SK-N-SH treated with all-trans-retinoic acid at 6 μM for 48 hours (cell line): ENCODE data around the gene OSBPL1A.

ENCODE experiments used
- ATAC-seq: fragments of 200-7000 bp; cut with Tn5 transposase; 3 replicates; pipeline ENCODE4 v1.9.1; 2020; ENCODE audit warnings: mild to moderate bottlenecking, moderate library complexity
- ARNTL ChIP-seq: fragments of 450-650 bp; formaldehyde crosslinking; IDR thresholded peaks from 2 replicates; pipeline ENCODE4 v1.5.0; 2020; ENCODE audit warnings: low read depth, mild to moderate bottlenecking, moderate library complexity, borderline replicate concordance
- BACH2 ChIP-seq: fragments of 250-450 bp; sonication (Bioruptor Pico); IDR thresholded peaks from 2 replicates; pipeline ENCODE4 v1.9.0; 2021; ENCODE audit warnings: mild to moderate bottlenecking, borderline replicate concordance
- CREB5 ChIP-seq: fragments of 250-450 bp; sonication (Bioruptor Pico); IDR thresholded peaks from 2 replicates; pipeline ENCODE4 v1.5.1; 2020; ENCODE audit warnings: low read depth, mild to moderate bottlenecking, moderate library complexity
- CSDC2 ChIP-seq: fragments of 250-450 bp; sonication (Bioruptor Pico); IDR thresholded peaks from 2 replicates; pipeline ENCODE4 v1.5.0; 2020; ENCODE audit warnings: mild to moderate bottlenecking, moderate library complexity
- CSRNP3 ChIP-seq: fragments of 250-450 bp; sonication (Bioruptor Pico); IDR thresholded peaks from 2 replicates; pipeline ENCODE4 v1.5.1; 2021; ENCODE audit warnings: mild to moderate bottlenecking, moderate library complexity
- ESRRG ChIP-seq: fragments of 250-450 bp; sonication (Bioruptor Pico); IDR thresholded peaks from 2 replicates; pipeline ENCODE4 v1.6.1; 2021; ENCODE audit warnings: mild to moderate bottlenecking
- GLIS3 ChIP-seq: fragments of 250-450 bp; sonication (Bioruptor Pico); IDR thresholded peaks from 2 replicates; pipeline ENCODE4 v1.5.0; 2020; ENCODE audit warnings: mild to moderate bottlenecking, moderate library complexity
- ISL1 ChIP-seq: fragments of 250-450 bp; sonication (Bioruptor Pico); IDR thresholded peaks from 2 replicates; pipeline ENCODE4 v2.1.2; 2022; ENCODE audit warnings: mild to moderate bottlenecking, moderate library complexity
- OSR1 ChIP-seq: fragments of 250-450 bp; sonication (Bioruptor Pico); IDR thresholded peaks from 2 replicates; pipeline ENCODE4 v1.8.0; 2022; ENCODE audit warnings: moderate library complexity, mild to moderate bottlenecking, inconsistent platforms
- PATZ1 ChIP-seq: fragments of 250-450 bp; sonication (Bioruptor Pico); IDR thresholded peaks from 2 replicates; pipeline ENCODE4 v1.8.0; 2020; ENCODE audit warnings: mild to moderate bottlenecking, moderate library complexity, borderline replicate concordance
- POU6F1 ChIP-seq: fragments of 250-450 bp; sonication (Bioruptor Pico); IDR thresholded peaks from 2 replicates; pipeline ENCODE4 v1.8.0; 2021; ENCODE audit warnings: low read depth, mild to moderate bottlenecking, moderate library complexity, borderline replicate concordance
- PPARA ChIP-seq: fragments of 250-450 bp; sonication (Bioruptor Pico); IDR thresholded peaks from 2 replicates; pipeline ENCODE4 v1.5.0; 2020; ENCODE audit warnings: mild to moderate bottlenecking, borderline replicate concordance
- RARB ChIP-seq: fragments of 250-450 bp; sonication (Bioruptor Pico); IDR thresholded peaks from 2 replicates; pipeline ENCODE4 v1.8.0; 2021; ENCODE audit warnings: mild to moderate bottlenecking, moderate library complexity
- SNAI2 ChIP-seq: fragments of 250-450 bp; sonication (Bioruptor Pico); IDR thresholded peaks from 2 replicates; pipeline ENCODE4 v1.5.0; 2020; ENCODE audit warnings: mild to moderate bottlenecking, moderate library complexity
- TCF4 ChIP-seq: fragments of 250-450 bp; sonication (Bioruptor Pico); IDR thresholded peaks from 2 replicates; pipeline ENCODE4 v1.8.0; 2021; ENCODE audit warnings: mild to moderate bottlenecking, moderate library complexity, borderline replicate concordance
- TOX ChIP-seq: fragments of 250-450 bp; sonication (Bioruptor Pico); IDR thresholded peaks from 2 replicates; pipeline ENCODE4 v1.8.0; 2021; ENCODE audit warnings: mild to moderate bottlenecking, moderate library complexity, borderline replicate concordance
- TSHZ2 ChIP-seq: fragments of 250-450 bp; sonication (Bioruptor Pico); IDR thresholded peaks from 2 replicates; pipeline ENCODE4 v1.5.0; 2020; ENCODE audit warnings: mild to moderate bottlenecking, moderate library complexity
- ZC3H10 ChIP-seq: fragments of 250-450 bp; sonication (Bioruptor Pico); IDR thresholded peaks from 2 replicates; pipeline ENCODE4 v1.5.1; 2021; ENCODE audit warnings: mild to moderate bottlenecking, moderate library complexity
- ZFP3 ChIP-seq: fragments of 250-450 bp; sonication (Bioruptor Pico); IDR thresholded peaks from 2 replicates; pipeline ENCODE4 v1.5.0; 2020; ENCODE audit warnings: mild to moderate bottlenecking, moderate library complexity
- ZFP30 ChIP-seq: fragments of 450-650 bp; formaldehyde crosslinking; IDR thresholded peaks from 2 replicates; pipeline ENCODE4 v1.5.0; 2022; ENCODE audit warnings: mild to moderate bottlenecking, moderate library complexity
- ZNF70 ChIP-seq: fragments of 450-650 bp; formaldehyde crosslinking; IDR thresholded peaks from 2 replicates; pipeline ENCODE4 v1.5.0; 2020; ENCODE audit warnings: mild to moderate bottlenecking, moderate library complexity
- ZNF8 ChIP-seq: fragments of 450-650 bp; formaldehyde crosslinking; IDR thresholded peaks from 2 replicates; pipeline ENCODE4 v1.5.0; 2020; ENCODE audit warnings: mild to moderate bottlenecking, moderate library complexity

OSBPL1A gene

GRCh38 chr18:24300703-24301102 is 96.9 kb downstream of the OSBPL1A start:
- no peak for ATAC-seq
- TF ChIP-seq CSRNP3 (CRISPR knock-in tag) (no peak), PATZ1 (CRISPR knock-in tag) (no peak), TOX (no peak), BACH2 (CRISPR knock-in tag) (no peak), OSR1 (CRISPR knock-in tag) (no peak), ZFP3 (CRISPR knock-in tag) (no peak), TSHZ2 (CRISPR knock-in tag) (no peak), ESRRG (CRISPR knock-in tag) (no peak), CSDC2 (CRISPR knock-in tag) (no peak), ISL1 (CRISPR knock-in tag) (no peak), ZFP30 (no peak), ZNF70 (CRISPR knock-in tag) (no peak), SNAI2 (no peak), TCF4 (CRISPR knock-in tag) (no peak), GLIS3 (CRISPR knock-in tag) (no peak), POU6F1 (CRISPR knock-in tag) (no peak), ARNTL (CRISPR knock-in tag) (no peak), ZNF8 (no peak), PPARA (no peak)
- TF ChIP-seq, all 23 proteins: peak for 0

GRCh38 chr18:24296276-24296675 is 101.3 kb downstream of the OSBPL1A start:
- TF ChIP-seq ZC3H10 (CRISPR knock-in tag) (no peak), RARB (CRISPR knock-in tag) (no peak), ZFP3 (CRISPR knock-in tag) (no peak), TSHZ2 (CRISPR knock-in tag) (no peak), POU6F1 (CRISPR knock-in tag) (no peak), ISL1 (CRISPR knock-in tag) (no peak), CREB5 (CRISPR knock-in tag) (no peak), ZFP30 (no peak), TOX (no peak), PATZ1 (CRISPR knock-in tag) (no peak), ARNTL (CRISPR knock-in tag) (no peak), SNAI2 (no peak), PPARA (no peak), CSRNP3 (CRISPR knock-in tag) (no peak)
- ATAC-seq: no peak
